ENCODE data around the gene SCPEP1. TPM values are rescaled to one million over a fixed set of nuclear protein-coding genes. Genes with fewer than 3 reads are reported as not detected.

SCPEP1 gene
- total and polyA plus RNA-seq, 2 of the 13 experiments (the other 11 are each of a cell fraction or from before 2014, with no cell fraction given), result 24.3 to 27.3 TPM

DNA sequence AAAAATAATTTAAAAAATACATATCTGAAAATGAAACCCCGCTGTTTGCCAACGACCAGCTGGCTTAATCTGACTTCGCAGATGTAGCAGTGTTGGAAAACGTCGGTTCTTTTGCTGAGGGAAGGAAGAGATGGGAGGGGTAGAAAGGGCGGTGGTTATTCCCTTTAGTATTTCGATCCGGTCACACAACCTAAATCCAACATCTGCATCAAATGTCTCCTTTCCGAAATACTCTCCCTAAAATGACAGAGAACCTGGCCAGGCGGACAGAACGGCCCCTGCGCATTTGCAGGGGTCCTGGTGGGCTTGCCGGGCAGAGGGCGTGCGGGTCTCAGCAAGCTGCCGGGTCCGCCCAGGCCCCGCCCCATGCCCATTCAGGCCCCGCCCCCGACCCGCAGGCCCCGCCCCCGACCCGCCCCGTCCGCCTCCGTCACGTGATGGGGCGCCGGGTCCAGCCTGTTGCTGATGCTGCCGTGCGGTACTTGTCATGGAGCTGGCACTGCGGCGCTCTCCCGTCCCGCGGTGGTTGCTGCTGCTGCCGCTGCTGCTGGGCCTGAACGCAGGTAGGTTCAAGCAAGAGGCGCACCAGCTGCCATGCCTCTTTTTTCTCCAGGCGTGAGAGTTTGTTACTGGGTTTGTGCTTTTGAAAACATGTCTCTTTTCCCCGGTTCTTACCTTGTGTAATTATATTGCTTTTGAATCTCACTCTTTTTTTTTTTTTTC lies at the start of gene SCPEP1 (continued):
- TF ChIP-seq ZNF225 (CRISPR knock-in tag; IDR thresholded peaks at IDR 0.05) (0 out of 2 replicates have a peak, but pooled peaks have one; percentile 25), GABPA (IDR thresholded peaks at IDR 0.05; ENCODE audit: low read depth, low read length) (no peak), GABPA (CRISPR knock-in tag; IDR thresholded peaks at IDR 0.05; ENCODE audit: low read depth) (no peak), SALL1 (CRISPR knock-in tag; IDR thresholded peaks at IDR 0.05) (peak; percentile 39; the same call in 1 of the 2 replicates), ZNF772 (CRISPR knock-in tag; IDR thresholded peaks at IDR 0.05) (no peak), ZNF879 (CRISPR knock-in tag; IDR thresholded peaks at IDR 0.05) (no peak), STAG1 (CRISPR knock-in tag; IDR thresholded peaks at IDR 0.05) (peak; percentile 11; the same call in 1 of the 2 replicates), BHLHE40 (IDR thresholded peaks at IDR 0.05; ENCODE audit: low read length) (peak; percentile 89), HNF4G (IDR thresholded peaks at IDR 0.05; ENCODE audit: borderline replicate concordance, low read depth, low read length) (no peak), HNF4G (CRISPR knock-in tag; IDR thresholded peaks at IDR 0.05; ENCODE audit: borderline replicate concordance, low read depth) (peak; percentile 21; the same call in 1 of the 2 replicates), ZNF761 (CRISPR knock-in tag; conservative IDR thresholded peaks at IDR 0.05) (0 out of 2 replicates have a peak, but pooled peaks have one; percentile 64), SOX5 (CRISPR knock-in tag; IDR thresholded peaks at IDR 0.05; ENCODE audit: borderline replicate concordance) (peak; percentile 7; the same call in 1 of the 2 replicates), HOXA3 (CRISPR knock-in tag; IDR thresholded peaks at IDR 0.05) (peak; percentile 40), ZNF12 (CRISPR knock-in tag; IDR thresholded peaks at IDR 0.05) (peak; percentile 78; the same call in 1 of the 2 replicates), KDM5A (IDR thresholded peaks at IDR 0.05; ENCODE audit: borderline replicate concordance, low read length) (peak; percentile 42; the same call in 1 of the 2 replicates), FOXK1 (CRISPR knock-in tag; IDR thresholded peaks at IDR 0.05; ENCODE audit: borderline replicate concordance, low read depth) (0 out of 2 replicates have a peak, but pooled peaks have one; percentile 40), POLR2G (IDR thresholded peaks at IDR 0.05; ENCODE audit: low read depth, low read length) (0 out of 2 replicates have a peak, but pooled peaks have one; percentile 39), ZNF543 (CRISPR knock-in tag; IDR thresholded peaks at IDR 0.05) (peak; percentile 58; the same call in 1 of the 2 replicates), NCOA2 (CRISPR knock-in tag; IDR thresholded peaks at IDR 0.05) (no peak), GATAD2A (CRISPR knock-in tag; IDR thresholded peaks at IDR 0.05) (peak; percentile 53; the same call in 1 of the 2 replicates), ZNF792 (CRISPR knock-in tag; IDR thresholded peaks at IDR 0.05) (peak; percentile 90), RFXANK (CRISPR knock-in tag; IDR thresholded peaks at IDR 0.05) (0 out of 2 replicates have a peak, but pooled peaks have one; percentile 24)
- TF ChIP-seq, protein P1, sequence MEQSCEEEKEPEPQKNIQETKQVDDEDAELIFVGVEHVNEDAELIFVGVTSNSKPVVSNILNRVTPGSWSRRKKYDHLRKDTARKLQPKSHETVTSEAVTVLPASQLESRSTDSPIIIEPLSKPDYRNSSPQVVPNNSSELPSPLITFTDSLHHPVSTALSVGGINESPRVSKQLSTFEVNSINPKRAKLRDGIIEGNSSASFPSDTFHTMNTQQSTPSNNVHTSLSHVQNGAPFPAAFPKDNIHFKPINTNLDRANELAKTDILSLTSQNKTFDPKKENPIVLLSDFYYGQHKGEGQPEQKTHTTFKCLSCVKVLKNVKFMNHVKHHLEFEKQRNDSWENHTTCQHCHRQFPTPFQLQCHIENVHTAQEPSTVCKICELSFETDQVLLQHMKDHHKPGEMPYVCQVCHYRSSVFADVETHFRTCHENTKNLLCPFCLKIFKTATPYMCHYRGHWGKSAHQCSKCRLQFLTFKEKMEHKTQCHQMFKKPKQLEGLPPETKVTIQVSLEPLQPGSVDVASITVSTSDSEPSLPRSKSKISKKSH (CRISPR knock-in tag; IDR thresholded peaks at IDR 0.05; ENCODE audit: borderline replicate concordance), result peak; percentile 47; the same call in 1 of the 2 replicates
- TF ChIP-seq, protein P2, sequence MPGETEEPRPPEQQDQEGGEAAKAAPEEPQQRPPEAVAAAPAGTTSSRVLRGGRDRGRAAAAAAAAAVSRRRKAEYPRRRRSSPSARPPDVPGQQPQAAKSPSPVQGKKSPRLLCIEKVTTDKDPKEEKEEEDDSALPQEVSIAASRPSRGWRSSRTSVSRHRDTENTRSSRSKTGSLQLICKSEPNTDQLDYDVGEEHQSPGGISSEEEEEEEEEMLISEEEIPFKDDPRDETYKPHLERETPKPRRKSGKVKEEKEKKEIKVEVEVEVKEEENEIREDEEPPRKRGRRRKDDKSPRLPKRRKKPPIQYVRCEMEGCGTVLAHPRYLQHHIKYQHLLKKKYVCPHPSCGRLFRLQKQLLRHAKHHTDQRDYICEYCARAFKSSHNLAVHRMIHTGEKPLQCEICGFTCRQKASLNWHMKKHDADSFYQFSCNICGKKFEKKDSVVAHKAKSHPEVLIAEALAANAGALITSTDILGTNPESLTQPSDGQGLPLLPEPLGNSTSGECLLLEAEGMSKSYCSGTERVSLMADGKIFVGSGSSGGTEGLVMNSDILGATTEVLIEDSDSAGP (CRISPR knock-in tag; IDR thresholded peaks at IDR 0.05; ENCODE audit: borderline replicate concordance), result no peak
- TF ChIP-seq, protein P3, sequence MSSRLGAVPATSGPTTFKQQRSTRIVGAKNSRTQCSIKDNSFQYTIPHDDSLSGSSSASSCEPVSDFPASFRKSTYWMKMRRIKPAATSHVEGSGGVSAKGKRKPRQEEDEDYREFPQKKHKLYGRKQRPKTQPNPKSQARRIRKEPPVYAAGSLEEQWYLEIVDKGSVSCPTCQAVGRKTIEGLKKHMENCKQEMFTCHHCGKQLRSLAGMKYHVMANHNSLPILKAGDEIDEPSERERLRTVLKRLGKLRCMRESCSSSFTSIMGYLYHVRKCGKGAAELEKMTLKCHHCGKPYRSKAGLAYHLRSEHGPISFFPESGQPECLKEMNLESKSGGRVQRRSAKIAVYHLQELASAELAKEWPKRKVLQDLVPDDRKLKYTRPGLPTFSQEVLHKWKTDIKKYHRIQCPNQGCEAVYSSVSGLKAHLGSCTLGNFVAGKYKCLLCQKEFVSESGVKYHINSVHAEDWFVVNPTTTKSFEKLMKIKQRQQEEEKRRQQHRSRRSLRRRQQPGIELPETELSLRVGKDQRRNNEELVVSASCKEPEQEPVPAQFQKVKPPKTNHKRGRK (CRISPR knock-in tag; IDR thresholded peaks at IDR 0.05), result peak; percentile 90
